Glutamatergic neuron (in vitro differentiated cells): Measurements from ENCODE around the gene CDR2L. TPM values are rescaled to one million over a fixed set of nuclear protein-coding genes. Genes with fewer than 3 reads are reported as not detected.
"Not testable (repeated sequence)": the region's sequence is repeated elsewhere in the genome, so short reads cannot be mapped to it uniquely, and the experiment has no call there.

Experiments
- DNase-seq: peaks from one replicate; pipeline ENCODE4 v3.0.0; 2022
- H3K27ac Mint-ChIP-seq: one replicate; pipeline ENCODE4 v1.8.0; 2020; ENCODE audit warnings: mild to moderate bottlenecking, mixed read lengths, inconsistent platforms; ENCODE audit not compliant: unreplicated experiment
- H3K27me3 Mint-ChIP-seq: one replicate; pipeline ENCODE4 v1.8.0; 2020; ENCODE audit warnings: mild to moderate bottlenecking, moderate library complexity, mixed read lengths, inconsistent platforms; ENCODE audit not compliant: unreplicated experiment
- H3K36me3 Mint-ChIP-seq: one replicate; pipeline ENCODE4 v1.8.0; 2020; ENCODE audit warnings: mild to moderate bottlenecking, mixed read lengths, inconsistent platforms; ENCODE audit not compliant: unreplicated experiment
- H3K4me1 Mint-ChIP-seq: one replicate; pipeline ENCODE4 v1.8.0; 2020; ENCODE audit warnings: mild to moderate bottlenecking, low read depth, mixed read lengths, inconsistent platforms; ENCODE audit not compliant: unreplicated experiment
- H3K4me3 Mint-ChIP-seq: one replicate; pipeline ENCODE4 v1.8.0; 2020; ENCODE audit warnings: mild to moderate bottlenecking, mixed read lengths, inconsistent platforms; ENCODE audit not compliant: unreplicated experiment
- H3K9me3 Mint-ChIP-seq: one replicate; pipeline ENCODE4 v1.8.0; 2020; ENCODE audit warnings: mild to moderate bottlenecking, moderate library complexity, mixed read lengths, inconsistent platforms; ENCODE audit not compliant: unreplicated experiment
- CTCF ChIP-seq: fragments of 200-600 bp; sonication (generic); IDR thresholded peaks from one replicate; pipeline ENCODE4 v1.5.0; 2021; ENCODE audit not compliant: partially characterized antibody, unreplicated experiment
- total RNA-seq: library from RNA; stranded (reverse); fragmentation: NEBNext Ultra II Directional; extraction: Animal tissue kit (Norgen Biotek cat#: 25700); gene quantifications from one replicate; pipeline ENCODE4 v1.2.1, GENCODE V29; 2021; ENCODE audit not compliant: unreplicated experiment

Gene CDR2L
- total RNA-seq, 1 donor from 2014 or later = 59.4 TPM

GRCh38 chr17:74963656-74964055, 23.8 kb upstream of the CDR2L start:
- Mint-ChIP-seq H3K4me3 (no peak overlapping the region), H3K4me1 (peaks cover 1% of the 10 kb centered on the region), H3K9me3 (peaks cover 5% of the 10 kb centered on the region), H3K27me3 (peaks cover 5% of the 10 kb centered on the region), H3K36me3 (no peaks in the 10 kb centered on the region), H3K27ac (no peak overlapping the region)
- no peak for TF ChIP-seq CTCF
- no peak for DNase-seq

- Mint-ChIP-seq H3K4me1 (peaks cover 1% of the 10 kb centered on the region), H3K27ac (no peak overlapping the region), H3K27me3 (peaks cover 5% of the 10 kb centered on the region), H3K4me3 (no peak overlapping the region), H3K9me3 (peaks cover 6% of the 10 kb centered on the region), H3K36me3 (no peaks in the 10 kb centered on the region)
- no peak for DNase-seq
- TF ChIP-seq CTCF = no peak
Observed at GRCh38 chr17:74964246-74964761, 23.1 kb upstream of the CDR2L start.

- no peak for TF ChIP-seq CTCF
- no peak overlapping the region for H3K27ac Mint-ChIP-seq
- peak overlapping the region; percentile 47 for H3K4me3 Mint-ChIP-seq
- H3K36me3 Mint-ChIP-seq = no peaks in the 10 kb centered on the region
- DNase-seq = no peak
- peaks cover 6% of the 10 kb centered on the region for H3K9me3 Mint-ChIP-seq
- H3K27me3 Mint-ChIP-seq = peaks cover 3% of the 10 kb centered on the region
- peaks cover 1% of the 10 kb centered on the region for H3K4me1 Mint-ChIP-seq
Observed at GRCh38 chr17:74964988-74965622, 22.3 kb upstream of the CDR2L start.

GRCh38 chr17:74968361-74968780, 19.1 kb upstream of the CDR2L start:
- Mint-ChIP-seq H3K9me3 (peaks cover 8% of the 10 kb centered on the region), H3K27ac (no peak overlapping the region), H3K4me1 (no peaks in the 10 kb centered on the region), H3K27me3 (peaks cover 10% of the 10 kb centered on the region), H3K36me3 (no peaks in the 10 kb centered on the region), H3K4me3 (no peak overlapping the region)
- no peak for DNase-seq
- no peak for TF ChIP-seq CTCF

GRCh38 chr17:74969501-74969900, 17.9 kb upstream of the CDR2L start:
- H3K36me3 Mint-ChIP-seq, H3K4me3 Mint-ChIP-seq, H3K27ac Mint-ChIP-seq, DNase-seq, H3K9me3 Mint-ChIP-seq, H3K4me1 Mint-ChIP-seq: not testable (repeated sequence)
- H3K27me3 Mint-ChIP-seq = peaks cover 10% of the 10 kb centered on the region
